Measurements from ENCODE around the gene SEMA5B.

The SEMA5B gene

GRCh38 chr3:123005291-123005690 lies 22.3 kb downstream of the SEMA5B start:
- Mint-ChIP-seq H3K9me3 (no peaks in the 10 kb centered on the region), H3K27ac (no peak overlapping the region), H3K4me1 (ENCODE audit: low read depth) (peaks cover 6% of the 10 kb centered on the region), H3K36me3 (ENCODE audit: low read depth) (no peaks in the 10 kb centered on the region), H3K27me3 (peaks cover 23% of the 10 kb centered on the region), H3K4me3 (no peak overlapping the region)
- intact Hi-C loops (cut with micrococcal nuclease) = no loop called here

GRCh38 chr3:123004201-123004918 lies 23.2 kb downstream of the SEMA5B start:
- Mint-ChIP-seq H3K27ac (no peak overlapping the region), H3K4me3 (no peak overlapping the region), H3K4me1 (ENCODE audit: low read depth) (no peaks in the 10 kb centered on the region), H3K9me3 (no peaks in the 10 kb centered on the region), H3K36me3 (ENCODE audit: low read depth) (no peaks in the 10 kb centered on the region), H3K27me3 (peaks cover 18% of the 10 kb centered on the region)
- intact Hi-C loops (cut with micrococcal nuclease) = no loop called here

GRCh38 chr3:123002749-123003497 lies 24.6 kb downstream of the SEMA5B start:
- H3K36me3 Mint-ChIP-seq (ENCODE audit: low read depth) = no peaks in the 10 kb centered on the region
- H3K4me3 Mint-ChIP-seq = no peak overlapping the region
- H3K4me1 Mint-ChIP-seq (ENCODE audit: low read depth) = no peaks in the 10 kb centered on the region
- H3K9me3 Mint-ChIP-seq = no peaks in the 10 kb centered on the region
- intact Hi-C loops (cut with micrococcal nuclease) = no loop called here
- peaks cover 9% of the 10 kb centered on the region for H3K27me3 Mint-ChIP-seq
- H3K27ac Mint-ChIP-seq = no peak overlapping the region

GRCh38 chr3:123002100-123002748 lies 25.3 kb downstream of the SEMA5B start:
- Mint-ChIP-seq H3K27ac (no peak overlapping the region), H3K27me3 (peaks cover 9% of the 10 kb centered on the region), H3K4me3 (no peak overlapping the region), H3K36me3 (ENCODE audit: low read depth) (no peaks in the 10 kb centered on the region), H3K4me1 (ENCODE audit: low read depth) (no peaks in the 10 kb centered on the region), H3K9me3 (no peaks in the 10 kb centered on the region)
- intact Hi-C loops (cut with micrococcal nuclease) = no loop called here

GRCh38 chr3:122998856-122999255 lies 28.7 kb downstream of the SEMA5B start:
- Mint-ChIP-seq H3K4me3 (no peak overlapping the region), H3K27ac (no peak overlapping the region), H3K4me1 (ENCODE audit: low read depth) (no peaks in the 10 kb centered on the region), H3K27me3 (peaks cover 15% of the 10 kb centered on the region), H3K9me3 (no peaks in the 10 kb centered on the region), H3K36me3 (ENCODE audit: low read depth) (no peaks in the 10 kb centered on the region)
- intact Hi-C loops (cut with micrococcal nuclease) = no loop called here

GRCh38 chr3:122998206-122998605 lies 29.4 kb downstream of the SEMA5B start:
- H3K27ac Mint-ChIP-seq = no peak overlapping the region
- H3K4me3 Mint-ChIP-seq = no peak overlapping the region
- H3K4me1 Mint-ChIP-seq (ENCODE audit: low read depth) = no peaks in the 10 kb centered on the region
- no peaks in the 10 kb centered on the region for H3K9me3 Mint-ChIP-seq
- peaks cover 21% of the 10 kb centered on the region for H3K27me3 Mint-ChIP-seq
- intact Hi-C loops (cut with micrococcal nuclease) = no loop called here
- H3K36me3 Mint-ChIP-seq (ENCODE audit: low read depth) = no peaks in the 10 kb centered on the region

GRCh38 chr3:122996038-122996580 lies 31.5 kb downstream of the SEMA5B start:
- H3K4me3 Mint-ChIP-seq = no peak overlapping the region
- no peak overlapping the region for H3K27ac Mint-ChIP-seq
- intact Hi-C loops (cut with micrococcal nuclease) = no loop called here
- peaks cover 31% of the 10 kb centered on the region for H3K27me3 Mint-ChIP-seq
- H3K36me3 Mint-ChIP-seq (ENCODE audit: low read depth) = no peaks in the 10 kb centered on the region
- H3K4me1 Mint-ChIP-seq (ENCODE audit: low read depth) = no peaks in the 10 kb centered on the region
- H3K9me3 Mint-ChIP-seq = no peaks in the 10 kb centered on the region

GRCh38 chr3:122994954-122995353 lies 32.6 kb downstream of the SEMA5B start:
- Mint-ChIP-seq H3K4me1 (ENCODE audit: low read depth) (no peaks in the 10 kb centered on the region), H3K27ac (no peak overlapping the region), H3K9me3 (no peaks in the 10 kb centered on the region), H3K36me3 (ENCODE audit: low read depth) (no peaks in the 10 kb centered on the region), H3K4me3 (no peak overlapping the region), H3K27me3 (peaks cover 40% of the 10 kb centered on the region)
- intact Hi-C loops (cut with micrococcal nuclease) = no loop called here

GRCh38 chr3:122993124-122993978 lies 34.2 kb downstream of the SEMA5B start:
- intact Hi-C loops (cut with micrococcal nuclease) = no loop called here
- no peaks in the 10 kb centered on the region for H3K4me1 Mint-ChIP-seq (ENCODE audit: low read depth)

GRCh38 chr3:122992676-122993075 lies 34.9 kb downstream of the SEMA5B start:
- Mint-ChIP-seq H3K4me3 (no peak overlapping the region), H3K36me3 (ENCODE audit: low read depth) (no peaks in the 10 kb centered on the region), H3K9me3 (no peaks in the 10 kb centered on the region), H3K4me1 (ENCODE audit: low read depth) (no peaks in the 10 kb centered on the region), H3K27ac (no peak overlapping the region), H3K27me3 (peaks cover 59% of the 10 kb centered on the region)
- intact Hi-C loops (cut with micrococcal nuclease) = no loop called here

More at GRCh38 chr3:122993124-122993978, 34.2 kb downstream of the SEMA5B start:
- no peaks in the 10 kb centered on the region for H3K9me3 Mint-ChIP-seq
- H3K27ac Mint-ChIP-seq = no peak overlapping the region
- no peak overlapping the region for H3K4me3 Mint-ChIP-seq
- peaks cover 52% of the 10 kb centered on the region for H3K27me3 Mint-ChIP-seq
- H3K36me3 Mint-ChIP-seq (ENCODE audit: low read depth) = no peaks in the 10 kb centered on the region

GRCh38 chr3:122992133-122992532 lies 35.4 kb downstream of the SEMA5B start:
- Mint-ChIP-seq H3K4me1 (ENCODE audit: low read depth) (no peaks in the 10 kb centered on the region), H3K27me3 (peaks cover 63% of the 10 kb centered on the region), H3K9me3 (no peaks in the 10 kb centered on the region), H3K27ac (no peak overlapping the region), H3K4me3 (no peak overlapping the region), H3K36me3 (ENCODE audit: low read depth) (no peaks in the 10 kb centered on the region)
- intact Hi-C loops (cut with micrococcal nuclease) = no loop called here

- no peak overlapping the region for H3K27ac Mint-ChIP-seq
- no peak overlapping the region for H3K4me3 Mint-ChIP-seq
- intact Hi-C loops (cut with micrococcal nuclease) = no loop called here
- no peaks in the 10 kb centered on the region for H3K9me3 Mint-ChIP-seq
- H3K36me3 Mint-ChIP-seq (ENCODE audit: low read depth) = no peaks in the 10 kb centered on the region
- no peaks in the 10 kb centered on the region for H3K4me1 Mint-ChIP-seq (ENCODE audit: low read depth)
- peaks cover 67% of the 10 kb centered on the region for H3K27me3 Mint-ChIP-seq
Observed at GRCh38 chr3:122991236-122991985, 36.2 kb downstream of the SEMA5B start.

Measured in dendritic cell treated with granulocyte-macrophage colony-stimulating factor and Interleukin-4, amounts not matched to agents 40 ng/mL and 50 ng/mL, for 4 days (primary cell).